Measurements from ENCODE around the gene COG8.
"Not testable (repeated sequence)": the region's sequence is repeated elsewhere in the genome, so short reads cannot be mapped to it uniquely, and the experiment has no call there.

Gene COG8

DNA sequence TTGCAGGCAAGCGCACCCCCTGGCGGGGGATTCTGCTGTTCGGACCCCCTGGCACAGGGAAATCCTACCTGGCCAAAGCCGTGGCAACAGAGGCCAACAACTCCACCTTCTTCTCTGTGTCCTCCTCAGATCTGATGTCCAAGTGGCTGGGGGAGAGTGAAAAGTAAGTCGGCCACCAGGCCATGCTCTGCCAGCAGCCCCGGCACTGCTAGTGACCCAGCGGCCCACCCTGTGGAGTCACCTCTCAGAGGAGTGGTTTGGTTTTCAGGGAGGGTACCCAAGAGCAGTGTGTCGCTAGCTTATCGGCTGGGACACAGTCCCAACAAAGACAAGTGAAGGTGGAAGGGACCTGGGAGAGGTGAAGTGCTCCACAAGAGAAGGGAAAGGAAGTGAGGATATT lies 20.0 kb downstream of the COG8 start:
- DNase-seq (ENCODE audit: low read depth in 2 of 2): no peak

GRCh38 chr16:69318911-69319289 lies 20.5 kb downstream of the COG8 start:
- DNase-seq (ENCODE audit: low read depth in 2 of 2): no peak

DNA sequence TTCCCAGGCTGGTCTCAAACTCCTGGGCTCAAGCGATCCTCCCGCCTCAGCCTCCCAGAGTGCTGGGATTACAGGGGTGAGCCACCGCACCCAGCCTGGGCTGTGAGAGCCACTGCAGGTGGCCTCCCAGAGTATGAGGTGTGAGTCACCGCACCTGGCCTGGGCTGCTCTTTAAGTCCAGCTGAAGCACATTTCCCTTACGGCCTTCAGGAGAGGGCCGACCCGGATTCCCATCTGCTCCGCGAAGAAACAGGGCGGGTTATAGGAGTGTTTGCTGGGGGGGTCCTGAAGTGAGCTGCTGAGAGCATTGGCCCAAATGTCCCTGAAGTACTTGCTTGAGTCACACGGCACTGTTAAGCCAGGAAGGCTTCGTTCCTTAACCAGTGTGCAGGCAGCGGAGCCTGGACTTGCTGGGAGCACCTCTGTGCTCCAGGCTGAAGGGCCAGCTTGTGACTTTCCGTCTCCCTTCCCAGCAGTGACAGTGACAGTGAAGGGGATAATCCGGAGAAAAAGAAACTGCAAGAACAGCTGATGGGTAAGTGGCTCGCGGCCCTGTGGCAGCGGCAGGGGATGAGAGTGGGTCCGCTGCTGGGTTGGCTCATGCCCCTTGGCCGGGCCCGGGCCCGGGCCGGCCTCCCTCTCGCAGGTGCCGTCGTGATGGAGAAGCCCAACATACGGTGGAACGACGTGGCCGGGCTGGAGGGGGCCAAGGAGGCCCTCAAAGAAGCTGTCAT lies 21.0 kb downstream of the COG8 start:
- no peak for DNase-seq (ENCODE audit: low read depth in 2 of 2)

GRCh38 chr16:69316595-69317034 lies 22.7 kb downstream of the COG8 start:
- no peak for DNase-seq (ENCODE audit: low read depth in 2 of 2)

- no peak for DNase-seq (ENCODE audit: low read depth in 2 of 2)
Observed at GRCh38 chr16:69315486-69316311, 23.7 kb downstream of the COG8 start.

GRCh38 chr16:69314534-69314933 lies 24.8 kb downstream of the COG8 start:
- no peak for DNase-seq (ENCODE audit: low read depth in 2 of 2)

GRCh38 chr16:69313469-69313868 lies 25.9 kb downstream of the COG8 start:
- DNase-seq (ENCODE audit: low read depth in 2 of 2): no peak

DNA sequence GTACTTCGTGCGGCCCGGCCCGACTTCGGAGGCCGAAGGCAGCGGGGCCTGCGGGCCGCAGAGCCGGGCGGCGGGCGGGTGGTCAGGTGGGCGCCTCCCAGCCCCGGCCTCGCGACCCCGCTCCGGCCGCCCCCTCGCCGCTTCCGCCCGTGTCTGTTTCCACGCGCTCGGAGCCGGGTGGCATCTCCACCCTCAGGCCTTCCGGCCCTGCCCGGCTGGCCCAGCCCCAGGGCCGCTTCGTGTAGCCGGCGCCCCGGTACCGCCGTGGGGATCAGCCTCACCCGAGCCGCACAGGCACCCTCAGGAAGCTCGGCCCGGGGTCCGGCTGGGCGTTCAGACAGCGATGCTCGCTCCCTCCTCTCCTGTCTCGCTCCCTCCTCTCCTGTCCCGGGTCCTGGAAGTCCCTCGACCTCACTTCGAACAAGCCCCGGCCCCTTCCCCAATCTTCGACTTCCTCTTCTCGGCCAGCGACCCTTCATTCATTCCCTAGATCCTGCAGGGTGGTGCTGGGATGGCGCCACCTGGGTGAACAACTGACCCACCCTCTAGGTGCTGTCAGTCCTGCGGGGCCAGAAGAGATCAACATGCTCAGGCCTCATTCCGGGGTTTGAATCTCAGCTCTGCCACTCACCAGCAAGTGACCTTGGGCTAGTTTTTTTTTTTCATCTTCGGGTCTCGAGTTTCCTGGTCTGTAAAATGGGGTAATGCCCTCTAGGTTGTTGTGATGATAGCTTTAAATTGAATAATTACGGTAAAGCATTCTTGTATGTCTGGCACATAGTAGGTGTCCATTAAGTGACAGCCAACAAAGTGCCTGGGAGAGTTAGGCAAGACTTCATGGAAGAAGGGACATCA lies 27.6 kb downstream of the COG8 start:
- DNase-seq (ENCODE audit: low read depth in 2 of 2): peak; percentile 21 to 37

- DNase-seq (ENCODE audit: low read depth in 2 of 2): peak; percentile 96 to 98
Observed at GRCh38 chr16:69310653-69311532, 28.5 kb downstream of the COG8 start, which contains the start of gene VPS4A. Gene VPS4A, plus strand, starts transcription at chr16:69311350. Its CDS starts 162 bp downstream, at chr16:69311512.

DNA sequence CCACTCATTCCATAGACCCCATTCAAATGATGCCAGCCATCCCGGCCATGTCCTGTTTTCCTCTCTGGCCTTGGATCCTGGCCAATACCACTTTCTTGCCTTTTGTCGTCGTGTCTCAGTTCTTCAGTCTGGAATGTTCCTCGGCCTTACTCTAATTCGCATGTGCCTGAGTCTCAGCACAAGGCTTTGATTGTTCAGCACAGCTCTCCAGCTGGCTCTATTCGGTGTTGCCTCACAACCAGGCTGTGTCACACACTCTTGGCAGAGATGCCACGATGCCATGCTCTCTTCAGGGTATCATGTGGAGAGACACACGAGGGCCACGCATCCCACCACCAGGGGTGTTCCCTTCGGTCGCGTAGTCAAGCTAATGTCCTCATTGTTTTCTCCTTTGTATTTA lies 30.0 kb downstream of the COG8 start:
- no peak for DNase-seq (ENCODE audit: low read depth in 2 of 2)

DNA sequence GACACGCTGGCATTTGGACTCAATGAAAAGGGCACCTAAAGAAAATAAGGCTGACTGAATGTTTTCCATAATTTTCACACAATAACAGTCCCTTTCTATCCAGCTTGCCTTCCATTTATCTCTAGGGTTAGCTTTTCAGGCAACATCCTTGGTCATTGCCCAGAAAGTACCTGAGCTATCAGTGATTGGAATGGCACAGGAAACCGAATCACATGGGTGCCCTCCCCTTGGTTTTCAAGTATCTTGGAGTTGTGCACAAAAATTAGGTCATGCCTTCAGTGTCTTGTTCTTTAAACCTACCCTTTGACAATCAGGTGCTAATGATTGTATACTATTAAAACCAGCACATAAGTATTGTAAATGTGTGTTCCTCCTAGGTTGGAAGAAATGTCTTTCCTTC lies 31.5 kb downstream of the COG8 start:
- DNase-seq (ENCODE audit: low read depth in 2 of 2): no peak

DNA sequence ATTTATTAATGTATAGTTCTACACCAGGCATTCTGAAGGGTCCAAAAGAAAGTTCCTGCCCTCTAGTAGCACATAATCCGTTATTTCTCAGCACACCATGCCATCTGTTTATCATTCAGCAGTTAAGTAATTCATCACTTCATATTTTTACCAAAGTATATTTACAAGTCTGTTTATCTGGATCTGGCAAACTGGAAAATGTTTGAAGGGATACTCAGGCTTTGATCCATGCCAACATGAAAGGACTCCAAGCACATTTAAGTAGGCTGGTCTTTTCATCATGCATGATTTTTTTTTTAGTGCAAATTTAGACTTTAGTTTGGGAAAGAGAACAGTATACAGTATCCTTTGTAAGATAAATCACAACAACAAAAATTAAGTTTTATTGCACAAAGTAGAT lies 32.3 kb downstream of the COG8 start:
- DNase-seq (ENCODE audit: low read depth in 2 of 2): no peak

- no peak for DNase-seq (ENCODE audit: low read depth in 2 of 2)
Observed at GRCh38 chr16:69306031-69306430, 33.3 kb downstream of the COG8 start.

- DNase-seq (ENCODE audit: low read depth in 2 of 2): no peak
Observed at GRCh38 chr16:69302301-69302700, 37.1 kb downstream of the COG8 start.

DNA sequence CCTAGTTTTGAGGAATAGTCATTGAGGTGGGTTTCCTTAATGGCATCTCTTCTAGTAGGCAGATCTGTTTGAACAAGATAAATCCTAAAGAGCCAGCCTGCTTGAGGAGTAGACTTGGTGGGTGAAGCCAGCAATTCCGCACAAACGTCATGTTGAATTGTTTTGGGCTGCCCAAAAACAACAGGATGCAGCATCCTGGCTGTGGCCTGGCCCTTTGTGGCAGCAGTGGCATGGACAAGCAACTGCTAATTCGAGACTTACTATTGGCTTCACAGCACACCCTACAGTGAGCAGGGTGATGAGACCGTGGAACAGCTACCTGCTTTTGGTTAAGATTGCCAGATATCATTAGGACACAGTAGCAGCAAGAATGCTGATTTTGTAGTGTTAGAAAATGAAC lies 37.5 kb downstream of the COG8 start:
- DNase-seq (ENCODE audit: low read depth in 2 of 2): no peak

- DNase-seq (ENCODE audit: low read depth in 2 of 2): no peak
Observed at GRCh38 chr16:69301187-69301586, 38.2 kb downstream of the COG8 start.

DNA sequence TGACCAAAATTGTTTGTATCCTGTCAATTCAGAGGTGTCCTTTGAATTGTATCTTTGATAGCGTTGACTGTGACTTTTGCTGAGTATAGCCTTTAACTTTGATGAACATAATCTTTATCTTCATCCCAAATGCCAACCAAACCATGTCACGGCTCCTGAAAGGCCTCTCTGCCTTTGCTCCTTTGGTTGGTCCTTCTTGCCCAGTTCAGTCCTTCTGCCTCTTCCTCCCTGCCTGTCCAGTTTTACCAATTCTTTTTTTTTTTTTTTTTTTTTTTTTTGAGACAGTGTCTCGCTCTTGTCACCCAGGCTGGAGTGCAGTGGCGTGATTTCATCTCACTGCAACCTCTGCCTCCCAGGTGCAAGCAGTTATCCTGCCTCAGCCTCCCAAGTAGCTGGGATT lies 41.1 kb downstream of the COG8 start:
- DNase-seq (ENCODE audit: low read depth in 2 of 2): no peak

DNA sequence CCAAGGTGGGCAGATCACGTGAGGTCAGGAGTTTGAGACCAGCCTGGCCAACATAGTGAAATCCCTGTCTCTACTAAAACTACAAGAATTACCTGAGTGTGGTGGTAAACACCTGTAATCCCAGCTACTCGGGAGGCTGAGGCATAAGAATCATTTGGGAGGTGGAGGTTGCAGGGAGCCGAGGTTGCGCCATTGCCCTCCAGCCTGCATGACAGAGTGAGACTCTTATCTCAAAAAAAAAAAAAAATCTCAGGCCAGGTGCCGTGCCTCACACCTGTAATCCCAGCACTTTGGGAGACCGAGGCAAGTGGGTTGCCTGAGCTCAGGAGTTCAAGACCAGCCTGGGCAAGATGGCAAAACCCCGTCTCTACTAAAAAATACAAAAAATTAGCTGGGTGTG lies 42.6 kb downstream of the COG8 start:
- not testable (repeated sequence) for DNase-seq (ENCODE audit: low read depth in 2 of 2)

GRCh38 chr16:69294051-69294450 lies 45.3 kb downstream of the COG8 start:
- DNase-seq (ENCODE audit: low read depth in 2 of 2): no peak

GRCh38 chr16:69293401-69293800 lies 46.0 kb downstream of the COG8 start:
- DNase-seq (ENCODE audit: low read depth in 2 of 2): no peak

DNA sequence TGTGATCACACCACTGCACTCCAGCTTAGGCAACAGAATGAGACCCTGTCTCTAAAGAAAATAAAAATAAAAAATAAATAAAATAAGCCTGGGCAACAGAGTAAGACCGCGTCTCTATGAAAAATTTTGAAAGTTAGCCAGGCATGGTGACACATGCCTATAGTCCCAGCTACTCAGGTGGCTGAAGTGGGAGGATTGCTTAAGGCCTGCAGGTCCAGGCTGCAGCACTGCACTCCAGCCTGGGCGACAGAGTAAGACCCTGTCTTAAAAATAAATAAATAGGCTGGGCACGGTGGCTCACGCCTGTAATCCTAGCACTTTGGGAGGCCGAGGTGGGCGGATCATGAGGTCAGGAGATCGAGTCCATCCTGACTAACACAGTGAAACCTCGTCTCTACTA lies 47.7 kb downstream of the COG8 start:
- DNase-seq (ENCODE audit: low read depth in 2 of 2): not testable (repeated sequence)

Data from stimulated activated CD8-positive, alpha-beta memory T cell treated with anti-CD3 and anti-CD28 coated beads, Interleukin-2, amount 100 ng/mL, for 48 hours (primary cell).